Activated B cell treated with CpG ODN at 0.5 μM for 24 hours (primary cell): ENCODE results near the gene PLEKHA7. TPM values are rescaled to one million over a fixed set of nuclear protein-coding genes. Genes with fewer than 3 reads are reported as not detected.

Source experiments
- ATAC-seq: fragments of 200-7000 bp; cut with Tn5 transposase; one replicate; pipeline ENCODE4 v1.10.0; 2021; ENCODE audit warnings: low read depth, mild to moderate bottlenecking, moderate library complexity
- CTCF ChIA-PET: fragments of 350-600 bp; sonication (Branson Sonifier 250); formaldehyde crosslinking; loops from one replicate; lab custom pipeline; 2021; ENCODE audit warnings: antibody characterized with exemption; lab: Charles Lee
- POLR2A ChIA-PET: fragments of 350-600 bp; sonication (Branson Sonifier 250); formaldehyde crosslinking; loops from one replicate; lab custom pipeline; 2021; ENCODE audit warnings: antibody characterized with exemption; lab: Charles Lee
- DNase-seq: peaks from one replicate; pipeline ENCODE4 v3.0.0; 2022
- H3K27ac Mint-ChIP-seq: one replicate; pipeline ENCODE4 v1.8.0; 2020; ENCODE audit warnings: mixed read lengths
- H3K27me3 Mint-ChIP-seq: one replicate; pipeline ENCODE4 v1.8.0; 2021; ENCODE audit warnings: mixed read lengths
- H3K36me3 Mint-ChIP-seq: one replicate; pipeline ENCODE4 v1.8.0; 2021; ENCODE audit warnings: low read depth, mixed read lengths
- H3K4me1 Mint-ChIP-seq: one replicate; pipeline ENCODE4 v1.8.0; 2021; ENCODE audit warnings: mixed read lengths
- H3K4me3 Mint-ChIP-seq: one replicate; pipeline ENCODE4 v1.8.0; 2020; ENCODE audit warnings: mild to moderate bottlenecking, mixed read lengths
- H3K9me3 Mint-ChIP-seq: one replicate; pipeline ENCODE4 v1.8.0; 2020; ENCODE audit warnings: mixed read lengths
- intact Hi-C: fragments of 100-400 bp; cut with micrococcal nuclease; formaldehyde crosslinking; loops from one replicate; pipeline ENCODE4 v1.15.1; 2024
- total RNA-seq: library from RNA; stranded (reverse); gene quantifications from 2 replicates; pipeline ENCODE4 v1.2.3, GENCODE V29; 2022
- TF ChIP-seq, protein P1 (sequence below): fragments of 200-600 bp; IDR thresholded peaks from one replicate; pipeline ENCODE4 v1.8.0; 2022; ENCODE audit warnings: antibody characterized with exemption, mild to moderate bottlenecking

PLEKHA7 gene
- total RNA-seq, 1 donor from 2014 or later = 4.9 TPM

DNA sequence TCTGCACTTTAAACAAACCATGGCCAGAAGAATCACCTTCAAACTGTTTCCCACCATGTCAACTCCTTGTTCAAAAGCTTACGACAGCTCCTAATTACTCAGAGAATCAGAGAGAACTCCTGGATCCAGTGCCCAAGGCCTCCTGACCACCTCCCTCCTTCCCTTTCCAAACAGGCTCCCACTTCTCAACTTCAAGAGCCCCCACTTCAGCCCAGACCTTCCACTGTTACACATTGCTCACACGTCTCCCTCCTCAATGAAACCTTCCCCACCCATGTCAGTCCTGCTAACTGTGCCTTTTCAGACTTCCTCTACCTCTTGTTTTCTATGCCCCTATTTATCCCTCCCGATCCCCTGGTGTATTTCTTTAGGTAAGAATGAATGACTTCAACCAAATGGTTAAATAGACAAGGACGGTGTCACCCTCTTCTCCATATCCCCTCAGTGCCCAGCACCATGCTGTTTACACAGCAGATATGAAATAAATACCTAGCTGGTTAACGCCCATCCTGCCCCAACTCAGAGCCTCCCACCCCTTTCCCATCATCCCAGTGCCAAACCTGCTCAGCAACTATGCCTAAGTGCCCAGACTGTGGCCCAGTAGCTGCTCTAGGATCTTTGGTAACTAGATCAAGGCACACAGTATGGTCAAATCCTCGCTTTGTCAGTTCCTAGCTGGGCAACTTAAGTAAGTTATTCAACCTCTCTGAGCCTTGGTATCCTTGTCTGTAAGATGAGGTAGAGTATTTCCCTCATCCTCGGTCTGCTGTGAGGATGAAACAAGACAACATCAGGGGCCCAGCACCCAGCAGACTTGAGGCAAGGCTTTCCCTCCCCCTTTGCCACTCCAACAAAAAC, 36.8 kb downstream of the PLEKHA7 start:
- TF ChIP-seq, protein P1, sequence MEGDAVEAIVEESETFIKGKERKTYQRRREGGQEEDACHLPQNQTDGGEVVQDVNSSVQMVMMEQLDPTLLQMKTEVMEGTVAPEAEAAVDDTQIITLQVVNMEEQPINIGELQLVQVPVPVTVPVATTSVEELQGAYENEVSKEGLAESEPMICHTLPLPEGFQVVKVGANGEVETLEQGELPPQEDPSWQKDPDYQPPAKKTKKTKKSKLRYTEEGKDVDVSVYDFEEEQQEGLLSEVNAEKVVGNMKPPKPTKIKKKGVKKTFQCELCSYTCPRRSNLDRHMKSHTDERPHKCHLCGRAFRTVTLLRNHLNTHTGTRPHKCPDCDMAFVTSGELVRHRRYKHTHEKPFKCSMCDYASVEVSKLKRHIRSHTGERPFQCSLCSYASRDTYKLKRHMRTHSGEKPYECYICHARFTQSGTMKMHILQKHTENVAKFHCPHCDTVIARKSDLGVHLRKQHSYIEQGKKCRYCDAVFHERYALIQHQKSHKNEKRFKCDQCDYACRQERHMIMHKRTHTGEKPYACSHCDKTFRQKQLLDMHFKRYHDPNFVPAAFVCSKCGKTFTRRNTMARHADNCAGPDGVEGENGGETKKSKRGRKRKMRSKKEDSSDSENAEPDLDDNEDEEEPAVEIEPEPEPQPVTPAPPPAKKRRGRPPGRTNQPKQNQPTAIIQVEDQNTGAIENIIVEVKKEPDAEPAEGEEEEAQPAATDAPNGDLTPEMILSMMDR = no peak
- ChIA-PET POLR2A (no interaction called here), CTCF (no interaction called here)
- no peak overlapping the region for H3K27ac Mint-ChIP-seq
- no peak overlapping the region for H3K4me3 Mint-ChIP-seq
- no peaks in the 10 kb centered on the region for H3K36me3 Mint-ChIP-seq
- intact Hi-C loops = no loop called here
- peaks cover 3% of the 10 kb centered on the region for H3K27me3 Mint-ChIP-seq
- no peaks in the 10 kb centered on the region for H3K9me3 Mint-ChIP-seq
- H3K4me1 Mint-ChIP-seq = no peaks in the 10 kb centered on the region
- DNase-seq (no peak), ATAC-seq (no peak)

DNA sequence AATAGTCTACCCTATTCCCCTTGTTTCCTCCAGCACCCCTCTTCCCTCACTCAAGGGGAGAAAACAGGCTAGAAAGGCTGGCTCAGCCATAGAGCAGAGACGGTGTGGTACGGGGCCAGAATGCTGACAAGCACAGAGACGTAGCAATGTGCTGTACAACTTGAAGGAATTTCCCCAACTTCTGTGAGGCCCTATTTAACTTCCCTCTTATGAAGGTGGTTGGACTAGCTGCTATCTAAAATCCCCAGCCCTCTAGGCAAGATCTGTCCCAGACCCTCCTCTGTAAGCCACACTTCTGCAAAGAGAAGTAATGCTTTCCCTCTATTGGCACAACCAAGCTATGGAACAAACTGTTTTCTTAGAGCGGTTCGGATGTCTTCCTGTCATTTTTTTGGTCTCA, 37.8 kb downstream of the PLEKHA7 start:
- Mint-ChIP-seq H3K4me1 (no peaks in the 10 kb centered on the region), H3K27me3 (peaks cover 3% of the 10 kb centered on the region), H3K4me3 (no peak overlapping the region), H3K9me3 (no peaks in the 10 kb centered on the region), H3K27ac (no peak overlapping the region), H3K36me3 (no peaks in the 10 kb centered on the region)
- TF ChIP-seq, protein P1 = no peak
- ChIA-PET POLR2A (no interaction called here), CTCF (no interaction called here)
- intact Hi-C loops = no loop called here
- no peak for ATAC-seq
- DNase-seq = no peak

DNA sequence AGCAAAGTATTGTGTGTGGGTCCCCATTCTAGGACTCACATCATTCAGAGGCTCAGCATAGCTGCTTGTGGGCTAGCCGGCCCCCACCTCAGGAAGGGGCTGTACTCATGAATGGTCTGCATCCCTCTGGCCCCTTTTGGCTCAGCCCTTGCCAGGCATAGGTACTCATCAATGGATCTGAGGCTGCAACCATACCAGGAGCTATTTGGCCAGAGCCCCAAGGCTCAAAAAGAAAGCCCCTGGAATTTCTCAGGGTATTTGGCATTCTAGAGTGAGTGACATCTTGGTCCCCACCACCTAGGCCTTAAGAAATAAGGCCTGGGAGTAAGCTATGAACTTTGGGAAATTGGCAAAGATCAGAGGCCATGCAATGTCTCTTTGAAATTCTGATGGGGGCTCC, 38.3 kb downstream of the PLEKHA7 start:
- intact Hi-C loops = no loop called here
- Mint-ChIP-seq H3K27me3 (peaks cover 3% of the 10 kb centered on the region), H3K4me1 (no peaks in the 10 kb centered on the region), H3K4me3 (no peak overlapping the region), H3K36me3 (no peaks in the 10 kb centered on the region), H3K9me3 (no peaks in the 10 kb centered on the region), H3K27ac (no peak overlapping the region)
- TF ChIP-seq, protein P1 = no peak
- no peak for DNase-seq
- POLR2A ChIA-PET = no interaction called here
- ATAC-seq = no peak
- CTCF ChIA-PET = no interaction called here

DNA sequence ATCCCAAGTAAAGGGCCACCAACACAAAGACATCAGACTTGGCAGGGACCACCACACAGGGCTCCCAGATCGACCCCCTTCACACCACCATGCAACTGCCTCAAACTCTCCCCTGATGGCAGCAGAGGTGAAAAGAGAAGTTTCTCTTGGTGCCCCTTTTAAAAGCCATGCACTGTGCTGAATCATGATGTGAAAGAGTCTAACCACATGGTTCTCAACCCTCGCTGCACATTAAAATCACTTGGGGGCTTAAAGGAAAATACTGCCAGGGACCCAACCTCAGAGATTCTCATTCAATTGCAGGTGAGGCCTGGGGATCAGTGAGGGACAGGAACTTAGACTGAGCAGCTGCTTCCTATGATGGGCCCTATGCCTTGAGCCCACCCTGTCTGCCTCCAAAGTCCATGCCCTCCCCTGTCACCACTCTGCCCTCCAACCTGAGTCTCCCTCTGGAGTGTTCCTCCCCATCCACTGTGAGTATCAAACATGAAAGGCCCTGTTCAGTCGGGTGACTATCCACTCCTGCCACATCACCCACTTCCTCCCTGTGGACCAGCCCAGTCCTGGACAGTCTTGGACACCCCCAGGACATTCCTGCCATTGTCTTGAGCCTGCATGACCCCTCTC, 40.8 kb downstream of the PLEKHA7 start:
- ChIA-PET POLR2A (no interaction called here), CTCF (no interaction called here)
- H3K27me3 Mint-ChIP-seq = peaks cover 3% of the 10 kb centered on the region
- TF ChIP-seq, protein P1 = no peak
- ATAC-seq (no peak), DNase-seq (no peak)
- intact Hi-C loops = no loop called here
- no peaks in the 10 kb centered on the region for H3K4me1 Mint-ChIP-seq
- H3K4me3 Mint-ChIP-seq = no peak overlapping the region
- H3K9me3 Mint-ChIP-seq = no peaks in the 10 kb centered on the region
- no peak overlapping the region for H3K27ac Mint-ChIP-seq
- H3K36me3 Mint-ChIP-seq = no peaks in the 10 kb centered on the region
